Body of pancreas (tissue), 4 donors: ENCODE data around the gene FOXJ2. TPM values are rescaled to one million over a fixed set of nuclear protein-coding genes. Genes with fewer than 3 reads are reported as not detected.
"Not testable (repeated sequence)": the region's sequence is repeated elsewhere in the genome, so short reads cannot be mapped to it uniquely, and the experiment has no call there.

Experiments used
- ATAC-seq: fragments of 150-250 bp; one replicate; pipeline ENCODE4 v1.9.1; 2016
- DNase-seq, 4 donors: peaks; one replicate each; pipeline ENCODE4 v3.0.0-alpha.2; 2019
- H3K27ac ChIP-seq, 4 donors: fragments of 200-600 bp; sonication (generic); 1 replicate in 3 of 4; 2 replicates in 1 of 4; pipeline versions ENCODE4 v1.5.1 to v1.6.1; 2016 to 2019; ENCODE audit warnings: mild to moderate bottlenecking in 1 of 4, mixed read lengths in 1 of 4, moderate library complexity in 1 of 4
- H3K27me3 ChIP-seq, 2 donors: fragments of 200-600 bp; sonication (generic); one replicate each; pipeline ENCODE4 v1.6.0; 2016; ENCODE audit warnings: mild to moderate bottlenecking in 1 of 2
- H3K36me3 ChIP-seq, 2 donors: fragments of 200-600 bp; sonication (generic); replicated peaks in 1 of 2; 2 replicates each; pipeline ENCODE4 v1.5.1; 2016; ENCODE audit warnings: low read depth in 2 of 2; ENCODE audit not compliant: insufficient read depth in 1 of 2
- H3K4me1 ChIP-seq: fragments of 200-600 bp; sonication (generic); one replicate; pipeline ENCODE4 v1.6.0; 2016
- H3K4me3 ChIP-seq, 2 donors: fragments of 200-600 bp; sonication (generic); 1 replicate in 1 of 2; 2 replicates in 1 of 2; pipeline ENCODE4 v1.5.1; 2016 to 2019
- H3K9me3 ChIP-seq, 3 donors: fragments of 200-600 bp; sonication (generic); 1 replicate in 2 of 3; 2 replicates in 1 of 3; pipeline ENCODE4 v1.5.1; 2016
- CTCF ChIP-seq, 7 experiments: fragments of 450-650 bp in 4 of 7; fragments of 200-600 bp in 3 of 7; sonication (generic) in 3 of 7; IDR thresholded peaks; one replicate each; pipeline ENCODE4 v1.5.1; 2016 to 2019; ENCODE audit warnings: antibody characterized with exemption in 7 of 7
- POLR2A ChIP-seq, 3 donors: fragments of 450-650 bp; IDR thresholded peaks; one replicate each; pipeline ENCODE4 v1.6.1; 2016; ENCODE audit warnings: antibody characterized with exemption in 3 of 3, mild to moderate bottlenecking in 2 of 3
- WGBS, 2 donors: methylation state at CpG; one replicate each; pipeline ENCODE4 v1.1.5; 2017; 5-methylcytosine and 5-hydroxymethylcytosine counted together
- intact Hi-C: fragments of 100-400 bp; cut with DNase I; formaldehyde crosslinking; loops from one replicate; pipeline ENCODE4 v1.15.1; 2023
- total RNA-seq, 2 donors: library from RNA; depleted of rRNA; stranded (reverse); fragments of >200 nt; gene quantifications; one replicate each; pipeline ENCODE4 v1.1.0, GENCODE V29; 2016

Gene FOXJ2
- total RNA-seq, 2 donors from 2014 or later, result 7.5 to 11.9 TPM

- Histone ChIP-seq H3K4me1 (no peaks in the 10 kb centered on the region), H3K27ac (no peak overlapping the region), H3K9me3 (no peaks in the 10 kb centered on the region), H3K36me3 (no peaks in the 10 kb centered on the region), H3K4me3 (no peak overlapping the region), H3K27me3 (no peaks in the 10 kb centered on the region)
- ATAC-seq (no peak), DNase-seq (peak in 2 of 4 donors; percentile 13 to 72)
- TF ChIP-seq CTCF (IDR thresholded peaks at IDR 0.05), result no peak
- peak in 1 of 3 donors; percentile 35 for TF ChIP-seq POLR2A (IDR thresholded peaks at IDR 0.05)
- intact Hi-C loops, result no loop called here
- 48 to 62% methylated on average over 6 of the region's 6 CpGs for WGBS, 2 donors
Observed at GRCh38 chr12:7989827-7990491, 42.6 kb upstream of the FOXJ2 start.

GRCh38 chr12:7991535-7991934 is 41.0 kb upstream of the FOXJ2 start:
- no peak overlapping the region for H3K4me3 ChIP-seq
- DNase-seq (no peak), ATAC-seq (no peak)
- H3K36me3 ChIP-seq, result no peaks in the 10 kb centered on the region
- 52 to 86% methylated on average over 1 of the region's 1 CpG for WGBS, 2 donors
- H3K27ac ChIP-seq, result no peak overlapping the region
- H3K9me3 ChIP-seq, result no peaks in the 10 kb centered on the region
- no peaks in the 10 kb centered on the region for H3K27me3 ChIP-seq
- no peaks in the 10 kb centered on the region for H3K4me1 ChIP-seq
- intact Hi-C loops, result no loop called here
- no peak for TF ChIP-seq CTCF (IDR thresholded peaks at IDR 0.05)
- TF ChIP-seq POLR2A (IDR thresholded peaks at IDR 0.05), result no peak

GRCh38 chr12:7994731-7995205 is 37.7 kb upstream of the FOXJ2 start:
- H3K9me3 ChIP-seq, result no peaks in the 10 kb centered on the region
- intact Hi-C loops, result loop anchor here (5.0 kb wide), 1 partner anchor 137 kb away; no protein-coding TSS in a partner anchor
- DNase-seq, result no peak
- 61 to 64% methylated on average over 7 of the region's 7 CpGs for WGBS, 2 donors
- TF ChIP-seq POLR2A (IDR thresholded peaks at IDR 0.05) (no peak), CTCF (IDR thresholded peaks at IDR 0.05) (no peak)
- peak; percentile 17 for ATAC-seq
- no peaks in the 10 kb centered on the region for H3K27me3 ChIP-seq
- no peaks in the 10 kb centered on the region for H3K36me3 ChIP-seq
- no peaks in the 10 kb centered on the region for H3K4me1 ChIP-seq
- no peak overlapping the region for H3K27ac ChIP-seq
- no peak overlapping the region for H3K4me3 ChIP-seq

GRCh38 chr12:7995266-7995963 is 37.1 kb upstream of the FOXJ2 start:
- H3K27ac ChIP-seq, result no peak overlapping the region
- no peaks in the 10 kb centered on the region for H3K36me3 ChIP-seq
- H3K4me1 ChIP-seq, result no peaks in the 10 kb centered on the region
- no peak overlapping the region for H3K4me3 ChIP-seq
- no peaks in the 10 kb centered on the region for H3K27me3 ChIP-seq
- ATAC-seq, result peak; percentile 94
- peak; percentile 69 to 88 (median 72) for DNase-seq
- H3K9me3 ChIP-seq, result no peaks in the 10 kb centered on the region
- 33 to 36% methylated on average over 9 of the region's 9 CpGs for WGBS, 2 donors
- peak; percentile 38 to 89 (median 78) for TF ChIP-seq CTCF (IDR thresholded peaks at IDR 0.05)
- no peak for TF ChIP-seq POLR2A (IDR thresholded peaks at IDR 0.05)
- intact Hi-C loops, result loop anchor here (5.0 kb wide), 1 partner anchor 138 kb away; no protein-coding TSS in a partner anchor

GRCh38 chr12:8000827-8001226 is 31.7 kb upstream of the FOXJ2 start:
- intact Hi-C loops, H3K27me3 ChIP-seq: not testable (repeated sequence)
- WGBS, 2 donors, result 71 to 76% methylated on average over 1 to 3 of the region's 3 CpGs

GRCh38 chr12:8001496-8001895 is 31.0 kb upstream of the FOXJ2 start:
- H3K27ac ChIP-seq, H3K27me3 ChIP-seq, ATAC-seq, H3K9me3 ChIP-seq, DNase-seq, H3K4me1 ChIP-seq, H3K36me3 ChIP-seq, H3K4me3 ChIP-seq, intact Hi-C loops: not testable (repeated sequence)
- 80 to 85% methylated on average over 4 of the region's 4 CpGs for WGBS, 2 donors

More at GRCh38 chr12:8000827-8001226, 31.7 kb upstream of the FOXJ2 start:
- H3K27ac ChIP-seq, H3K4me1 ChIP-seq, H3K9me3 ChIP-seq, DNase-seq, ATAC-seq, H3K4me3 ChIP-seq, H3K36me3 ChIP-seq: not testable (repeated sequence)

GRCh38 chr12:8004897-8005296 is 27.6 kb upstream of the FOXJ2 start:
- H3K36me3 ChIP-seq, ATAC-seq, H3K27ac ChIP-seq, H3K27me3 ChIP-seq, intact Hi-C loops, DNase-seq, H3K4me1 ChIP-seq, H3K9me3 ChIP-seq, H3K4me3 ChIP-seq: not testable (repeated sequence)
- WGBS, 2 donors, result 88 to 91% methylated on average over 4 of the region's 4 CpGs
